GM19467 (cell line): ENCODE results near the gene AFDN.

ENCODE experiments used
- ATAC-seq: cut with Tn5 transposase; IDR thresholded peaks from one replicate; pipeline ENCODE4 v1.9.1; 2021; ENCODE audit warnings: mild to moderate bottlenecking, moderate library complexity; ENCODE audit not compliant: unreplicated experiment

AFDN gene

GRCh38 chr6:167794161-167795157, 32.3 kb upstream of the AFDN start:
- no peak for ATAC-seq

DNA sequence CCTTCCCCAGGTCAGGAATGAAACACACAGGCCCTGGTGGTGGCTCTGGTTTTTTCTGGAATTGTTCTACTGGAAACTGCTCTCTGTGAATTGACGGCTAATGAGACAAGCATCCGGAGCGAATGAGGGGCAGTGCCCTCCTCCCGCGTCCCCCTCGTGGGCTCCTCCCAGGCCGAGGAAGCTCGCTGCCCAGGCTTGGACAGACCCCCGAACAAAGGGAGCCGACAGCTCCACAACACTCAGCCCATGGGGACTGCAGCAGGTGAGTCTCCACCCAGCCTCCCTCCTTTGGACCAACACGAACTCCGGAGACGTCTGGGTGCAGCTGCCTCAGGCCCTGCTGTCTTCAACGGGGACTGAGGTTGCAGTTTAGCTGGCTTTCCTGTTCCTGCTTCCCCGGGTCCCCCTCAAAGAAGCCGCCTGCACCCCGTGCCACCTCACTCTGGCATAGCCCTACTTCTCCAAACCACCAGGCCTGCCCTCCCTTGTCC, 31.3 kb upstream of the AFDN start:
- no peak for ATAC-seq

- no peak for ATAC-seq
Measured at GRCh38 chr6:167795874-167796191, 30.9 kb upstream of the AFDN start.

DNA sequence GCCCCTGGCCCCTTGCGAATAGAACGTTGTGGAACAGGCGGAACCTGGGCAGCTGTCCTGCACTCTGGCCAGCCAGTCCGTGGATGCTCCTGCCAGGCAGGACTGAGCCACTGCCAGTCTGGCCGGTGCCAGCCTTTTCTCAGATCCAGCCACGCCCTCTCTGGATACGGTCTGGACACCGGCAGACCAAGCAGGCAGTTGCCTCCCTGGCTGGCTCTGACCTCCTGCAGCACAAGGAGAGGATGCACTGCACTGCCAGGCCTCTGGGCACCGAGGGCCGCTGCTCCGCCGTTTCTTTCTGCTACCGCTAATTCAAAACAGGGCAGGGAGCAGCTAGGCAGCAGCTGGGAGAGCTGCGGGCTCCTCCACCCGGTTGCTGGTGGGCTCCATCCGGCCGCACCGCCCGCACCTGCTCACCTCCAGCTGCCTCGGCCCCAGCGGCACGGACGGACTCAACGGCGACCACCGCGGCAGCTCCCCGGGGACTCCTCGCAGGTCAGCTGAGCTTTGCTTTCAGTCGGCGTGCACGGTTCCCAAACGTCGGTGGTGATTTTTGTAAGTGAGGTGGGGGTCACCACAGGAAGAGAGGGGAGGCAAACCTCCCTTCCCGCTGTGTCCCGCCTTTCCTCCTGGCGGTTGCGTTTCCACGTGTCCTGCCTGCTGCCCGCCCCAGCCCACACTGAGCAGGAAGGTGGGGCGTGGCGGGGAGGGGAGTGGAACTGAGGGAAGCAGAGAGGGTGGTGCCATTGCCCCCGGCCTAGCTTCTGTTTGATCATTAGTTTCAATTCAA, 30.3 kb upstream of the AFDN start:
- ATAC-seq: no peak

- no peak for ATAC-seq
Measured at GRCh38 chr6:167797011-167797471, 29.7 kb upstream of the AFDN start.

GRCh38 chr6:167797476-167798265, 29.0 kb upstream of the AFDN start:
- no peak for ATAC-seq

DNA sequence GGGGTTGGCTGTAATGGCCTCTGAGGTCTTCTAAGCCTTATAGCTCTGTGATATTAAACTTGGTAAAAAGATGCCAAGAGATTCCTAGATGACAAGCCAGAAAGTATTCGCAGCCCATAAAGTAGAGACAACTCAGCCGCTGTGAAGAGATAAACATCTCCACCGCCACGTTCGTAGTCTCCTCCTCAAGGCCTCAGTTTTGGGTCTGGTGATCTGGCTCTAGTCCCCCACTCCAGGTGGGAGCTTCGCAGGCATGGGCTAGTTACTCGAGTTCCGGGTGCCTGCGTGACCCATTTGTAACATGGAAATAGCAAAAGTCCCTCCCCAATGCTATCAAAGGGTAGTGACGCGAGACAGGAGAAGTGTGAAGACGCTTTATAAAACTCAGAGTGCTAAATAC, 28.3 kb upstream of the AFDN start:
- ATAC-seq: no peak

- ATAC-seq: no peak
Measured at GRCh38 chr6:167799033-167799821, 27.5 kb upstream of the AFDN start.

GRCh38 chr6:167800549-167800948, 26.2 kb upstream of the AFDN start:
- no peak for ATAC-seq

- no peak for ATAC-seq
Measured at GRCh38 chr6:167801263-167801662, 25.4 kb upstream of the AFDN start.

GRCh38 chr6:167802339-167802738, 24.4 kb upstream of the AFDN start:
- ATAC-seq: no peak

GRCh38 chr6:167803816-167804215, 22.9 kb upstream of the AFDN start:
- ATAC-seq: no peak

DNA sequence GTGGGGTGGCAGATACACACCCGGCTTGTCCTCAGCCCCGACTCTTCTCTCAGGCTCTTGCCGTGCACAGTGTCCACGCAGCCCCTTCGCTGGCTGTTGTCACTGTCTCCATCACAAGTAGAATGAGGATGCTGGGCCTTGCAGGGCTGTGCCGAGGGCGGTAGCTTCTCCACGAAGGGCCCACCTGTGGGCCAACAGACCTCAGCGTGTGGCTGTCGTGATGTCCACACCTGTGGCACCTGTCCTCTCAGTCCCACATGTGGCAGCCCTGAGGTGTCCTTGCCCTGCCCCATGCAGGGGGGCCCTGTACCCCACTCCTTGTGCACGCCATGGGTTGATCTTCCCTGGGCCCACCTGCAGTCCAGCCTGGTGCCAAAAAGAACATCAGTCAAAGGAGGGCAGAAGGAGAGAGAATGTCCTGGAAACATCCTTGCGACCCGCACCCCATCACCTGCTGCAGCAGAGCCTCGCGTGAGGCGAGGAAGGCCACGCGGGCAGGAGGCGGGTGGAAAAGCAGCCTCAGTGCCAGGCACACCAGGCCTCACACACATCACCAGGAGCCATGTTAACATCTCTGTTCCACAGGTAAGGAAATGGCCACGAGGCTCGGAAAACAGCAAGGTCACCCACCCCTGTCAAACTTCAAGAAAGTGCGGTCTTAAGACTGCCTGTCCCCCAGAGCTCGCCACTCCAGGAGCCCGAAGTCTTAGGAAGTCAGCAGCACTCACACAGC, 22.3 kb upstream of the AFDN start:
- no peak for ATAC-seq

GRCh38 chr6:167805349-167806060, 21.2 kb upstream of the AFDN start:
- no peak for ATAC-seq

- ATAC-seq: no peak
Measured at GRCh38 chr6:167806061-167806700, 20.5 kb upstream of the AFDN start.

DNA sequence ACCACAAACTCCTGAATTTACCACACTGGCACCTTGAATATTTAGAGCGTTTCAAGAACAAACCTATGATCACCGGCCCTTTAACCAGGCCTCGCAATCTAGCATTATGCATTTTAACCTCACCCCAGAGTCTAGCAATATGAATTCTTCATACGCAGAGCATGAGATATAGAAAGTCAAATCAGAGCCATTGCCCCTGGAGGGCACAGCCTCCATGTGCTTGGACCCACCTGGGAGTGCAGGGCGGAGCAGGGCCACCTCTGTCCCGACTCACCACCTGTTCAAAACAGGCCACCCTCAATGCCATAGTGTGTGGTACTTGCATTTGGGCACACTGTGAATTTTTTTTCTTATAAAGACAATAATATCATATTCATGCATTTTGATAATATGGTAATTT, 19.5 kb upstream of the AFDN start:
- ATAC-seq: no peak

DNA sequence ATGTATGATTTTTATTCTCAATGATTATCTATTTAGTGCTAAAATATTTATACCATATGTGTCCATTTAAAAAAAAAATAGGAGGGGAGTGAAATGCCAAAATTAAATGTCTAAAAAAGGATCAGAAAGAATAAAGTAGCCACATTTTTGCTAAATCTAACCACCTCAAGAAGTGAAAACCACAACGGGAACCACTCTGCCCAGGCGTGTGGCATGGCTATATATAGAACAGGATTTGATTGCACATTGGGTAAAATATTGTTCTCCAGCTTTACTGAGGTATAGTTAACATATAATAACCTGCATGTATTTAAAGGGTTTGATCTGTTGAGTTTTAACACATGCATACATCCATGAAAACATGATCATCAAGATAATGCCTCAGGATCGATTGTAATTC, 19.0 kb upstream of the AFDN start:
- no peak for ATAC-seq

DNA sequence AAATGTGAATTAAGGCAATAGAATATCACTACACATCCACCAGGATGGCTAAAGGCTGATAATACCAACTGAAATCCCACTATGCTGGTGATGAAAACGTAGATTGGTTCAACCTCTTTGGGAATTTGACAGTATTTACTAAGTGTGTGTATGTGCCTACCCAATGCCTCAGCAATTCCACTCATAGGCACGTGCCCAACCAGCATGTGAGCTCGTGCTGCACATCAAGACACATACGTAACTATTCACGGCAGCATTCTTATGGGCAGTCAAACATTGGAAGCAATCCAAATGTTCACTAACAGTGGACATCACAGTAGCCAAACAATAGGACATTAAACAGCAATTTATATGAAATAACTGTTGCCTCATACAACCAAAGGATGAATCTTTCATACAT, 15.7 kb upstream of the AFDN start:
- ATAC-seq: no peak
